Vagina (tissue), 2 donors: ENCODE measurements around the gene TMA16. TPM values are rescaled to one million over a fixed set of nuclear protein-coding genes. Genes with fewer than 3 reads are reported as not detected.
A peak's percentile ranks its signal among the peaks of the same experiment; 100 is the strongest.

Source experiments
- DNase-seq, 2 donors: peaks; one replicate each; pipeline ENCODE4 v3.0.0-alpha.2; 2017; ENCODE audit errors: extremely low spot score in 2 of 2
- H3K27ac ChIP-seq: fragments of 200-600 bp; sonication (generic); one replicate; pipeline ENCODE4 v1.5.1; 2019
- H3K27me3 ChIP-seq: fragments of 200-600 bp; sonication (generic); one replicate; pipeline ENCODE4 v1.5.1; 2019
- H3K36me3 ChIP-seq, 2 donors: fragments of 200-600 bp; sonication (generic); one replicate each; pipeline ENCODE4 v1.5.1; 2017 to 2019
- H3K4me1 ChIP-seq: fragments of 200-600 bp; sonication (generic); one replicate; pipeline ENCODE4 v1.5.1; 2019
- H3K4me3 ChIP-seq, 2 donors: fragments of 200-600 bp; sonication (generic); 1 replicate in 1 of 2; 2 replicates in 1 of 2; pipeline ENCODE4 v1.5.1; 2016 to 2019
- H3K9me3 ChIP-seq: fragments of 200-600 bp; sonication (generic); one replicate; pipeline ENCODE4 v1.5.1; 2019
- CTCF ChIP-seq, 3 experiments: fragments of 450-650 bp in 2 of 3; fragments of 200-600 bp in 1 of 3; sonication (generic) in 1 of 3; IDR thresholded peaks; one replicate each; pipeline ENCODE4 v1.5.1; 2017 to 2019; ENCODE audit warnings: antibody characterized with exemption in 3 of 3, mild to moderate bottlenecking in 2 of 3, moderate library complexity in 2 of 3
- POLR2A ChIP-seq, 2 donors: fragments of 450-650 bp; IDR thresholded peaks; one replicate each; pipeline ENCODE4 v1.6.1; 2017; ENCODE audit warnings: antibody characterized with exemption in 2 of 2, mild to moderate bottlenecking in 2 of 2, moderate library complexity in 2 of 2
- POLR2AphosphoS5 ChIP-seq, 2 donors: sonication (generic); formaldehyde crosslinking; IDR thresholded peaks; one replicate each; pipeline ENCODE4 v1.9.0; 2017; ENCODE audit warnings: antibody characterized with exemption in 2 of 2, mild to moderate bottlenecking in 2 of 2, low read depth in 1 of 2; ENCODE audit not compliant: insufficient read depth in 1 of 2
- intact Hi-C: fragments of 100-400 bp; cut with DNase I; formaldehyde crosslinking; loops from one replicate; pipeline ENCODE4 v1.15.1; 2023
- total RNA-seq: library from RNA; depleted of rRNA; stranded (reverse); fragments of >200 nt; gene quantifications from one replicate; pipeline ENCODE4 v1.2.3, GENCODE V29; 2016

Gene TMA16
- total RNA-seq, 1 donor from 2014 or later, result 35.8 TPM

GRCh38 chr4:163540977-163541376, 46.5 kb downstream of the TMA16 start:
- intact Hi-C loops, result no loop called here
- Histone ChIP-seq H3K4me1 (peaks cover 6% of the 10 kb centered on the region), H3K9me3 (no peaks in the 10 kb centered on the region), H3K36me3 (no peaks in the 10 kb centered on the region), H3K4me3 (no peak overlapping the region), H3K27me3 (no peaks in the 10 kb centered on the region), H3K27ac (no peak overlapping the region)
- DNase-seq, result no peak
- no peak for TF ChIP-seq POLR2A (IDR thresholded peaks at IDR 0.05)
- TF ChIP-seq CTCF (IDR thresholded peaks at IDR 0.05), result no peak
- no peak for TF ChIP-seq POLR2AphosphoS5 (IDR thresholded peaks at IDR 0.05; ENCODE audit: insufficient read depth in 1 of 2, low read depth in 1 of 2)

GRCh38 chr4:163542275-163542674, 47.8 kb downstream of the TMA16 start:
- intact Hi-C loops, result no loop called here
- no peak overlapping the region for H3K4me3 ChIP-seq
- TF ChIP-seq POLR2AphosphoS5 (IDR thresholded peaks at IDR 0.05; ENCODE audit: insufficient read depth in 1 of 2, low read depth in 1 of 2), result no peak
- no peak for TF ChIP-seq POLR2A (IDR thresholded peaks at IDR 0.05)
- no peak for TF ChIP-seq CTCF (IDR thresholded peaks at IDR 0.05)
- DNase-seq, result no peak
- no peaks in the 10 kb centered on the region for H3K27me3 ChIP-seq
- peaks cover 6% of the 10 kb centered on the region for H3K4me1 ChIP-seq
- H3K9me3 ChIP-seq, result no peaks in the 10 kb centered on the region
- no peaks in the 10 kb centered on the region for H3K36me3 ChIP-seq
- no peak overlapping the region for H3K27ac ChIP-seq

GRCh38 chr4:163544407-163545038, 50.0 kb downstream of the TMA16 start:
- Histone ChIP-seq H3K4me1 (peaks cover 6% of the 10 kb centered on the region), H3K36me3 (no peaks in the 10 kb centered on the region), H3K9me3 (no peaks in the 10 kb centered on the region), H3K27me3 (no peaks in the 10 kb centered on the region), H3K27ac (no peak overlapping the region), H3K4me3 (peak overlapping the region in 1 of 2 donors; percentile 24)
- intact Hi-C loops, result loop anchor here (5.0 kb wide), 1 partner anchor 57 kb away; no protein-coding TSS in a partner anchor
- TF ChIP-seq CTCF (IDR thresholded peaks at IDR 0.05) (peak in 2 of 3 experiments; percentile 58 to 86), POLR2AphosphoS5 (IDR thresholded peaks at IDR 0.05; ENCODE audit: insufficient read depth in 1 of 2, low read depth in 1 of 2) (no peak)
- no peak for DNase-seq

GRCh38 chr4:163548481-163549243, 54.2 kb downstream of the TMA16 start:
- H3K9me3 ChIP-seq, result no peaks in the 10 kb centered on the region
- TF ChIP-seq POLR2AphosphoS5 (IDR thresholded peaks at IDR 0.05; ENCODE audit: insufficient read depth in 1 of 2, low read depth in 1 of 2), result peak in 1 of 2 donors; percentile 22
- TF ChIP-seq POLR2A (IDR thresholded peaks at IDR 0.05), result no peak
- peak; percentile 42 to 57 (median 46) for TF ChIP-seq CTCF (IDR thresholded peaks at IDR 0.05)
- H3K36me3 ChIP-seq, result no peaks in the 10 kb centered on the region
- intact Hi-C loops, result loop anchor here (5.0 kb wide), 1 partner anchor 61 kb away; no protein-coding TSS in a partner anchor
- H3K4me3 ChIP-seq, result no peak overlapping the region
- peaks cover 10% of the 10 kb centered on the region for H3K4me1 ChIP-seq
- no peaks in the 10 kb centered on the region for H3K27me3 ChIP-seq
- H3K27ac ChIP-seq, result no peak overlapping the region
- no peak for DNase-seq

- TF ChIP-seq POLR2AphosphoS5 (IDR thresholded peaks at IDR 0.05; ENCODE audit: insufficient read depth in 1 of 2, low read depth in 1 of 2) (no peak), POLR2A (IDR thresholded peaks at IDR 0.05) (no peak), CTCF (IDR thresholded peaks at IDR 0.05) (no peak)
- Histone ChIP-seq H3K36me3 (no peaks in the 10 kb centered on the region), H3K9me3 (no peaks in the 10 kb centered on the region), H3K4me3 (no peak overlapping the region), H3K4me1 (peaks cover 5% of the 10 kb centered on the region), H3K27me3 (no peaks in the 10 kb centered on the region), H3K27ac (no peak overlapping the region)
- intact Hi-C loops, result no loop called here
- DNase-seq, result no peak
These were observed 56.4 kb downstream of the TMA16 start for GRCh38 chr4:163550869-163551267.
